HCT116 (cell line): Measurements from ENCODE around the gene SNRPF. TPM values are rescaled to one million over a fixed set of nuclear protein-coding genes. Genes with fewer than 3 reads are reported as not detected.

Experiments
- ATAC-seq: fragments of 200-7000 bp; cut with Tn5 transposase; 2 replicates; pipeline ENCODE4 v1.9.1; 2020; ENCODE audit warnings: mild to moderate bottlenecking, moderate library complexity
- BruUV-seq: library from RNA; stranded (reverse); fragments of 400-500 nt; replicated peaks from 2 replicates; lab custom pipeline; 2021; lab: Mats Ljungman, UMichigan
- CTCF ChIA-PET: fragments of 300-600 bp; sonication (Branson Sonifier 250); formaldehyde crosslinking; loops from one replicate; lab custom pipeline; 2021; ENCODE audit warnings: antibody characterized with exemption; lab: Charles Lee
- POLR2A ChIA-PET: fragments of 300-600, 350-600 bp; sonication (Branson Sonifier 250); formaldehyde crosslinking; loops from one replicate; lab custom pipeline; 2021; ENCODE audit warnings: antibody characterized with exemption; lab: Charles Lee
- RAD21 ChIA-PET, 2 experiments: fragments of 300-600 bp; sonication (Branson Sonifier 250); formaldehyde crosslinking; loops; one replicate each; lab custom pipeline; 2023; ENCODE audit warnings: low total read pairs in 2 of 2; ENCODE audit not compliant: uncharacterized antibody in 2 of 2, unreplicated experiment in 2 of 2, low non-redundant PET in 1 of 2; lab: Charles Lee
- DNase-seq: peaks from one replicate; pipeline ENCODE4 v3.0.0-alpha.2; 2010; ENCODE audit warnings: low read depth, low spot score
- H2AFZ ChIP-seq: fragments of 200-600 bp; shearing (Covaris generic), sonication (generic); 2 replicates; pipeline ENCODE4 v1.6.1; 2017; ENCODE audit warnings: low read depth, mixed run types, mixed read lengths, antibody characterized with exemption, low read length; ENCODE audit not compliant: poor library complexity, severe bottlenecking
- H3K27ac ChIP-seq: 2 replicates; pipeline ENCODE4 v1.5.1; 2012; ENCODE audit warnings: low read depth, low read length
- H3K27me3 ChIP-seq: fragments of 200-600 bp; sonication (generic); 2 replicates; pipeline ENCODE4 v1.6.1; 2016; ENCODE audit warnings: mixed run types, low read length, mixed read lengths; ENCODE audit not compliant: insufficient read depth
- H3K36me3 ChIP-seq, 2 experiments: fragments of 200-500 bp in 1 of 2; fragments of 200-600 bp in 1 of 2; sonication (Bioruptor generic) in 1 of 2; sonication (generic) in 1 of 2; 2 replicates each; pipeline versions ENCODE4 v1.5.1 to v1.6.1; 2014 to 2016; ENCODE audit warnings: low read length in 2 of 2, inconsistent platforms in 1 of 2, mixed read lengths in 1 of 2, mixed run types in 1 of 2; ENCODE audit not compliant: insufficient read depth in 2 of 2, control insufficient read depth in 1 of 2
- H3K4me1 ChIP-seq, 2 experiments: fragments of 200-600 bp in 1 of 2; sonication (generic) in 1 of 2; 2 replicates each; pipeline versions ENCODE4 v1.5.1 to v1.6.1; 2012 to 2017; ENCODE audit warnings: low read length in 2 of 2, inconsistent platforms in 1 of 2, mild to moderate bottlenecking in 1 of 2, mixed read lengths in 1 of 2, mixed run types in 1 of 2, moderate library complexity in 1 of 2; ENCODE audit not compliant: insufficient read depth in 2 of 2, control insufficient read depth in 1 of 2
- H3K4me2 ChIP-seq: fragments of 200-600 bp; sonication (generic); 2 replicates; pipeline ENCODE4 v1.6.1; 2017; ENCODE audit warnings: mixed run types, low read length, mixed read lengths
- H3K4me3 ChIP-seq, 2 experiments: fragments of 200-600 bp in 1 of 2; sonication (generic) in 1 of 2; replicated peaks in 1 of 2; 2 replicates each; pipeline ENCODE4 v1.5.1; 2011 to 2016; ENCODE audit warnings: low read length in 2 of 2, control low read depth in 1 of 2, low read depth in 1 of 2, mild to moderate bottlenecking in 1 of 2, mixed read lengths in 1 of 2, mixed run types in 1 of 2
- H3K79me2 ChIP-seq: fragments of 200-600 bp; sonication (generic); 2 replicates; pipeline ENCODE4 v1.6.1; 2017; ENCODE audit warnings: mild to moderate bottlenecking, mixed run types, low read length, moderate library complexity, mixed read lengths; ENCODE audit not compliant: insufficient read depth
- H3K9ac ChIP-seq: fragments of 200-600 bp; sonication (generic); 2 replicates; pipeline ENCODE4 v1.6.1; 2016; ENCODE audit warnings: low read length, mixed read lengths
- H3K9me2 ChIP-seq: fragments of 200-600 bp; sonication (generic), shearing (Covaris generic); 2 replicates; pipeline ENCODE4 v1.6.1; 2017; ENCODE audit warnings: mixed run types, mild to moderate bottlenecking, moderate library complexity; ENCODE audit not compliant: insufficient read depth
- H3K9me3 ChIP-seq, 2 experiments: fragments of 200-500 bp in 1 of 2; fragments of 200-600 bp in 1 of 2; sonication (Bioruptor generic) in 1 of 2; sonication (generic) in 1 of 2; 2 replicates each; pipeline ENCODE4 v1.6.1; 2014 to 2017; ENCODE audit warnings: low read length in 2 of 2, mixed read lengths in 2 of 2, inconsistent platforms in 1 of 2, low read depth in 1 of 2, mild to moderate bottlenecking in 1 of 2, mixed run types in 1 of 2, moderate library complexity in 1 of 2; ENCODE audit not compliant: control insufficient read depth in 1 of 2, insufficient read depth in 1 of 2
- H4K20me1 ChIP-seq: fragments of 200-600 bp; sonication (generic), shearing (Covaris generic); 2 replicates; pipeline ENCODE4 v1.6.1; 2017; ENCODE audit warnings: mixed run types, mild to moderate bottlenecking, moderate library complexity; ENCODE audit not compliant: insufficient read depth
- ATF3 ChIP-seq: IDR thresholded peaks from 2 replicates; pipeline ENCODE4 v1.6.1; 2012
- FOSL1 ChIP-seq: IDR thresholded peaks from 2 replicates; pipeline ENCODE4 v1.6.1; 2012; ENCODE audit warnings: low read depth
- JUND ChIP-seq: IDR thresholded peaks from 2 replicates; pipeline ENCODE4 v1.6.1; 2012
- POLR2AphosphoS5 ChIP-seq: IDR thresholded peaks from 2 replicates; pipeline ENCODE4 v1.6.1; 2011; ENCODE audit warnings: mild to moderate bottlenecking, low read depth, low read length, moderate library complexity
- YY1 ChIP-seq: IDR thresholded peaks from 2 replicates; pipeline ENCODE4 v1.6.1; 2011; ENCODE audit warnings: low read length, low read depth, moderate library complexity, mild to moderate bottlenecking; ENCODE audit not compliant: insufficient replicate concordance; ENCODE audit errors: extremely low read depth
- ZFX ChIP-seq: fragments of 450-650 bp; IDR thresholded peaks from 2 replicates; pipeline ENCODE4 v1.6.1; 2017
- intact Hi-C: fragments of 100-400 bp; cut with micrococcal nuclease; formaldehyde crosslinking; loops from 2 replicates; pipeline ENCODE4 v1.10.0; 2022
- total RNA-seq: library from RNA; stranded (reverse); gene quantifications from one replicate; pipeline ENCODE4 v1.2.1, GENCODE V29; 2021; ENCODE audit not compliant: unreplicated experiment
- TF ChIP-seq, protein P1 (sequence below): IDR thresholded peaks from 2 replicates; pipeline ENCODE4 v1.6.1; 2011; ENCODE audit warnings: mild to moderate bottlenecking, low read length, moderate library complexity; ENCODE audit not compliant: insufficient replicate concordance; ENCODE audit errors: extremely low read depth
- TF ChIP-seq, protein P2 (sequence below): IDR thresholded peaks from 2 replicates; pipeline ENCODE4 v1.6.1; 2012

SNRPF gene
- total RNA-seq, 1 experiment from 2014 or later, result 56.3 TPM

- H3K9me3 ChIP-seq, result no peaks in the 10 kb centered on the region
- no peaks in the 10 kb centered on the region for H3K27me3 ChIP-seq
- no peak overlapping the region for H3K9ac ChIP-seq
- BruUV-seq, result no TSS peak
- no peak for TF ChIP-seq POLR2AphosphoS5
- no peak for TF ChIP-seq ATF3
- no peak for TF ChIP-seq ZFX
- TF ChIP-seq YY1, result no peak
- TF ChIP-seq, protein P1, sequence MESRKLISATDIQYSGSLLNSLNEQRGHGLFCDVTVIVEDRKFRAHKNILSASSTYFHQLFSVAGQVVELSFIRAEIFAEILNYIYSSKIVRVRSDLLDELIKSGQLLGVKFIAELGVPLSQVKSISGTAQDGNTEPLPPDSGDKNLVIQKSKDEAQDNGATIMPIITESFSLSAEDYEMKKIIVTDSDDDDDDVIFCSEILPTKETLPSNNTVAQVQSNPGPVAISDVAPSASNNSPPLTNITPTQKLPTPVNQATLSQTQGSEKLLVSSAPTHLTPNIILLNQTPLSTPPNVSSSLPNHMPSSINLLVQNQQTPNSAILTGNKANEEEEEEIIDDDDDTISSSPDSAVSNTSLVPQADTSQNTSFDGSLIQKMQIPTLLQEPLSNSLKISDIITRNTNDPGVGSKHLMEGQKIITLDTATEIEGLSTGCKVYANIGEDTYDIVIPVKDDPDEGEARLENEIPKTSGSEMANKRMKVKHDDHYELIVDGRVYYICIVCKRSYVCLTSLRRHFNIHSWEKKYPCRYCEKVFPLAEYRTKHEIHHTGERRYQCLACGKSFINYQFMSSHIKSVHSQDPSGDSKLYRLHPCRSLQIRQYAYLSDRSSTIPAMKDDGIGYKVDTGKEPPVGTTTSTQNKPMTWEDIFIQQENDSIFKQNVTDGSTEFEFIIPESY, result no peak
- TF ChIP-seq, all 23 proteins: peak for 0
- H3K4me2 ChIP-seq, result no peak overlapping the region
- peaks cover 7 to 26% of the 10 kb centered on the region in 2 experiments; a peak in 3 of 4 replicates for H3K4me1 ChIP-seq
- H2AFZ ChIP-seq, result no peak overlapping the region
- no peak for DNase-seq
- H3K9me2 ChIP-seq, result no peaks in the 10 kb centered on the region
- ChIA-PET CTCF (no interaction called here), RAD21 (no interaction called here), POLR2A (no interaction called here)
- no peak overlapping the region for H3K27ac ChIP-seq
- no peaks in the 10 kb centered on the region for H3K79me2 ChIP-seq
- H4K20me1 ChIP-seq, result no peaks in the 10 kb centered on the region
- no peak overlapping the region for H3K4me3 ChIP-seq
- intact Hi-C loops, result no loop called here
- no peak for ATAC-seq
- H3K36me3 ChIP-seq, result no peaks in the 10 kb centered on the region
Measured at GRCh38 chr12:95834572-95834971, 24.2 kb upstream of the SNRPF start.

DNA sequence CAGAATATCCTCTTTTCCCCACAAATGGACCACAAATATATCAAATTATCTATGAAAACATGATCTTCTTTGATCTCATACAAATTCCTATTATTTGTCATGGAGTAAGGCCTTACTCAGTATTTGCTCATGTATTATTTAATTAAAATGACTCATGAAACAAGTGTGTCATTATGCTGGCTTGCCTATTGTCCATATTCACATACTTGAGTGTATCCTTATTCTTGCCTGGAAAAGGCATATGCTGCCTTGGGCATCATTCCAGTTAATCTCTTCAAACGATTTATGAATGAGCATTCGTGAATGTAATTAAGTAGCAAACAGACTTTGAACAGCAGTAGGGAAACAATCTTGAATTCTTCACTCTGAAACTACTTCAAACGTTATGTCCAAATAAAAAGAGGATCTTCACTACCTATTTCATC, 22.6 kb upstream of the SNRPF start:
- Histone ChIP-seq H3K4me1 (peaks cover 7 to 26% of the 10 kb centered on the region in 2 experiments; a peak in 3 of 4 replicates), H3K36me3 (no peaks in the 10 kb centered on the region), H3K9me3 (no peaks in the 10 kb centered on the region), H2AFZ (peak overlapping the region; percentile 19), H3K79me2 (no peaks in the 10 kb centered on the region), H3K4me2 (peak overlapping the region; percentile 27), H3K9me2 (no peaks in the 10 kb centered on the region), H3K27me3 (no peaks in the 10 kb centered on the region), H4K20me1 (no peaks in the 10 kb centered on the region), H3K4me3 (no peak overlapping the region), H3K9ac (no peak overlapping the region), H3K27ac (no peak overlapping the region)
- ATAC-seq (peak; percentile 41), DNase-seq (no peak)
- ChIA-PET CTCF (no interaction called here), POLR2A (no interaction called here), RAD21 (interaction anchor here in 1 of 2 experiments (1.4 kb wide), 1 partner anchor 249 kb away, joined by 4 read pairs; no protein-coding TSS in a partner anchor)
- TF ChIP-seq FOSL1 (peak; percentile 59), JUND (peak; percentile 46; the same call in 1 of the 2 replicates)
- TF ChIP-seq, protein P2, sequence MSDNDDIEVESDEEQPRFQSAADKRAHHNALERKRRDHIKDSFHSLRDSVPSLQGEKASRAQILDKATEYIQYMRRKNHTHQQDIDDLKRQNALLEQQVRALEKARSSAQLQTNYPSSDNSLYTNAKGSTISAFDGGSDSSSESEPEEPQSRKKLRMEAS, result no peak
- intact Hi-C loops, result no loop called here
- BruUV-seq, result no TSS peak
